Measurements from ENCODE around the gene ITGBL1.

The ITGBL1 gene

DNA sequence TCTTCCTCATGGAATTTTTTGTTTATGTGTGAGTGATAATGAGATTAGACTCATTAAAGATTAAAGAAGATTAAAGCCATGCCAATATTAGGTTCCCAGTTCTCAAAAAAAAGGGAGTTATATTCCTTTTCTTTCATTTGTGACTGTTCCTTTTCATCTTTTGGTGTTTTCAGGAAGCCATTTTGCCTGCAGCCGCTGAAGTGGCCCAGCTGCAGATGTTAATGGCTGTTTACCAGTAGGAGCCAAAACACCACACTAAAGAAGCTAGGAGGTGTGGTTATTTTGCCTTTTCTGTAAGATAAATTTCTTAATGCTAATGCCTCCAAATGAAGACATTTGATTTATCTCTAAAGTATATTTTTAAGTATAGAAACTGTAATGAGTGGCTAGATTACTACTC lies 36.3 kb downstream of the ITGBL1 start:
- no peak overlapping the region for H3K27ac ChIP-seq (ENCODE audit: low read depth, low read length)
- no peak overlapping the region for H3K9ac ChIP-seq (ENCODE audit: low read depth, low read length)
- H3K4me3 ChIP-seq (ENCODE audit: low read depth, low read length): no peak overlapping the region

DNA sequence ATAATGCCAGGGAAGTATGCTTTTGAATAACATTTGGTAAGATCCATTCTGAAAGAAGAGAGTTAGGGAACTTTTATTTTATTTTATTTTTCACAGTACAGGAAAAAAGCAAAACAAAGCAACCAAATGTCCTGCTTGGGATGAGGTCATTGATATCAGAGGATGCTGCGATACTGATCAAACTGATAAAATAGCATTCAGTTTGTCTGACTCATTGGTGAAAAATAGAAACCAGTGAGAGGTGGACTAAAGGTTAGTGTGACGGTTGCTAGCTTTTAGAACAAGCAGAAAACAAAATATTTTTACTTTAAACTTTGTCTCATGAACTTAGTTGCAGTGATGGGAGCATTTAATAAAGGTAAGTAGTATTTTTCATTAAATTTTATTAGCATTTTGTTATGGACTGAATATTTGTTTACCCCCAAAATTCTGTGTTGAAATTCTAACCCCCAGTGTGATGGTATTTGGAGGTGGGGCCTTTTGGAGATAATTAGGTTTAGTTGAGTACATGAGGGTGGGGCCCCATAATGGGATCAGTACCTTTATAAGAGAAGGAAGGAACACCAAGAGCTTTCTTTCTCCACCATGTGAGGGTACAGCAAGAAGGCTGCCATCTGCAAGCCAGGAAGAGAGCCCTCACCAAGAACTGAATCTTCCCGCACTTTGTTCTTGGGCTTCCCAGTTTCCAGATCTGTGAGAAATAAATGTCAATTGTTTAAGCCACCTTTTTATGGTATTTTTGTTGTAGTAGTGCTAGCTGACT lies 37.3 kb downstream of the ITGBL1 start:
- Histone ChIP-seq H3K36me3 (ENCODE audit: control insufficient read depth, insufficient read depth, low read length) (no peaks in the 10 kb centered on the region), H3K9me3 (ENCODE audit: control insufficient read depth, insufficient read depth, low read length) (no peaks in the 10 kb centered on the region), H3K4me1 (ENCODE audit: control insufficient read depth, insufficient read depth, low read length) (no peaks in the 10 kb centered on the region), H3K27me3 (ENCODE audit: control insufficient read depth, insufficient read depth, low read length) (no peaks in the 10 kb centered on the region), H3K4me3 (ENCODE audit: low read depth, low read length) (no peak overlapping the region), H3K27ac (ENCODE audit: low read depth, low read length) (no peak overlapping the region), H3K9ac (ENCODE audit: low read depth, low read length) (no peak overlapping the region)

More for the DNA sequence above, 36.3 kb downstream of the ITGBL1 start:
- no peaks in the 10 kb centered on the region for H3K27me3 ChIP-seq (ENCODE audit: control insufficient read depth, insufficient read depth, low read length)
- no peaks in the 10 kb centered on the region for H3K4me1 ChIP-seq (ENCODE audit: control insufficient read depth, insufficient read depth, low read length)
- no peaks in the 10 kb centered on the region for H3K9me3 ChIP-seq (ENCODE audit: control insufficient read depth, insufficient read depth, low read length)
- no peaks in the 10 kb centered on the region for H3K36me3 ChIP-seq (ENCODE audit: control insufficient read depth, insufficient read depth, low read length)

- no peak overlapping the region for H3K27ac ChIP-seq (ENCODE audit: low read depth, low read length)
Measured at GRCh38 chr13:101490406-101491015, 38.0 kb downstream of the ITGBL1 start.

GRCh38 chr13:101492251-101492910 lies 39.9 kb downstream of the ITGBL1 start:
- H3K27ac ChIP-seq (ENCODE audit: low read depth, low read length): no peak overlapping the region
- no peak overlapping the region for H3K9ac ChIP-seq (ENCODE audit: low read depth, low read length)
- no peaks in the 10 kb centered on the region for H3K9me3 ChIP-seq (ENCODE audit: control insufficient read depth, insufficient read depth, low read length)
- H3K4me1 ChIP-seq (ENCODE audit: control insufficient read depth, insufficient read depth, low read length): no peaks in the 10 kb centered on the region
- H3K4me3 ChIP-seq (ENCODE audit: low read depth, low read length): no peak overlapping the region
- no peaks in the 10 kb centered on the region for H3K36me3 ChIP-seq (ENCODE audit: control insufficient read depth, insufficient read depth, low read length)
- H3K27me3 ChIP-seq (ENCODE audit: control insufficient read depth, insufficient read depth, low read length): no peaks in the 10 kb centered on the region

More at GRCh38 chr13:101490406-101491015, 38.0 kb downstream of the ITGBL1 start:
- Histone ChIP-seq H3K36me3 (ENCODE audit: control insufficient read depth, insufficient read depth, low read length) (no peaks in the 10 kb centered on the region), H3K27me3 (ENCODE audit: control insufficient read depth, insufficient read depth, low read length) (no peaks in the 10 kb centered on the region), H3K9ac (ENCODE audit: low read depth, low read length) (no peak overlapping the region), H3K4me1 (ENCODE audit: control insufficient read depth, insufficient read depth, low read length) (no peaks in the 10 kb centered on the region), H3K9me3 (ENCODE audit: control insufficient read depth, insufficient read depth, low read length) (no peaks in the 10 kb centered on the region), H3K4me3 (ENCODE audit: low read depth, low read length) (no peak overlapping the region)

DNA sequence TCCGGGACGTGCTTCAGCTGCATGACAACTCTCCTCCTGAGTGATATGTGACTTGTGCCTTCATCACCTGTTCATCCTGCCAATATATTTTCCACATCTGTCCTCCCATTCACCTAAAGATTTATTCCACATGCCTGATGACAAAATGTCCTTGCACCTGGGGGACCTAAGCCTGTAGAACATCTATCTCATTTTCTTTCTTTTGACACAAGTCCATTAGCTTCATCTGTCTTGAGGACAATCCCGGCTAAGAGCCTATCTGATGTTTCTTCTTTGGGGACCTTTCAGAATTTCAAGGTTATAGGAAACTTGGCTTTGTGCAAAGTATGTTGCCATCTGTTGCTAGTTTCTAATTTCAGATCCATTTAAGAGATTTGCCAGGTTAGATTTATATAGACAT lies 41.1 kb downstream of the ITGBL1 start:
- no peak overlapping the region for H3K4me3 ChIP-seq (ENCODE audit: low read depth, low read length)
- no peaks in the 10 kb centered on the region for H3K9me3 ChIP-seq (ENCODE audit: control insufficient read depth, insufficient read depth, low read length)
- no peak overlapping the region for H3K27ac ChIP-seq (ENCODE audit: low read depth, low read length)
- no peaks in the 10 kb centered on the region for H3K4me1 ChIP-seq (ENCODE audit: control insufficient read depth, insufficient read depth, low read length)
- H3K9ac ChIP-seq (ENCODE audit: low read depth, low read length): no peak overlapping the region
- H3K27me3 ChIP-seq (ENCODE audit: control insufficient read depth, insufficient read depth, low read length): no peaks in the 10 kb centered on the region
- H3K36me3 ChIP-seq (ENCODE audit: control insufficient read depth, insufficient read depth, low read length): no peaks in the 10 kb centered on the region

DNA sequence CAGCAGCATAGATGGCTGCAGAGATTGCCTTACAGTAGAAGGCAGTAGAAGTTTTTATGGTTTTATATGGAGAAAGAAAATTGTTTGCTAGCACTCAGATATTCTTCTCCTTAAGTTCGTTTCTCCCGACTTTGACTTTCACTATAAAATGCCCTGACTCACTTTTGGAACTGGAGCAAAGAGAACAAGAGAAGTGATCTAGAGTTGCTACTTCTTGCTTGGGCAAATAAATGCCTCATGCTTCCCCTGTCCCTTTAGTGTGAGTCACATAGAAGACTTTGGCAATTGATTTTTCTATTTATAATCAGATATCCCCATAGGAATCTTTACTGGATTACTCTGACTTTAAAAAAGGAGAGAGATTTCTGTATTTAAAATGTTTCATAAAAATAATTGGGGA lies 46.9 kb downstream of the ITGBL1 start:
- Histone ChIP-seq H3K4me1 (ENCODE audit: control insufficient read depth, insufficient read depth, low read length) (no peaks in the 10 kb centered on the region), H3K4me3 (ENCODE audit: low read depth, low read length) (no peak overlapping the region), H3K27ac (ENCODE audit: low read depth, low read length) (no peak overlapping the region), H3K9ac (ENCODE audit: low read depth, low read length) (no peak overlapping the region), H3K9me3 (ENCODE audit: control insufficient read depth, insufficient read depth, low read length) (no peaks in the 10 kb centered on the region), H3K27me3 (ENCODE audit: control insufficient read depth, insufficient read depth, low read length) (no peaks in the 10 kb centered on the region), H3K36me3 (ENCODE audit: control insufficient read depth, insufficient read depth, low read length) (no peaks in the 10 kb centered on the region)

DNA sequence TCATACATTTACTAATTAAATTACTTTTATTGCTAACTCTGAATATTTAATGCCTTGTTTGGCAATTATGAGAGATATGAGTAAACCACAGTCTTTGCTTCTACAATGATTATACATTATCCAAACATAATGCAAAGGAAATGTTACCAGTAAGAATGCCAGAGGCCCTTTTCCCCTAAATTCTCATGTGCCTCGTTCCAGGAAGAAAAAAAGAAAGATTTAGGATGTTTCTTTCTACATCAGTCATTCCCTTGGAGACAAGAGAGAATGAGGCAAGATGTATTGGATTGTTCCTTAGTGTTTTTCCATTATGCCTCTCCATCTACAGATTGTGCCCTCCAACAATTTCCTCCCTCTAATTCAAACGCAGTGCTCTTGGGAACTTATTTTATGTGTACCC lies 50.1 kb downstream of the ITGBL1 start:
- H3K36me3 ChIP-seq (ENCODE audit: control insufficient read depth, insufficient read depth, low read length): no peaks in the 10 kb centered on the region
- H3K9me3 ChIP-seq (ENCODE audit: control insufficient read depth, insufficient read depth, low read length): no peaks in the 10 kb centered on the region
- no peak overlapping the region for H3K9ac ChIP-seq (ENCODE audit: low read depth, low read length)
- H3K27ac ChIP-seq (ENCODE audit: low read depth, low read length): no peak overlapping the region
- peaks cover 11% of the 10 kb centered on the region; the same call in 1 of the 2 replicates for H3K4me1 ChIP-seq (ENCODE audit: control insufficient read depth, insufficient read depth, low read length)
- H3K4me3 ChIP-seq (ENCODE audit: low read depth, low read length): no peak overlapping the region
- no peaks in the 10 kb centered on the region for H3K27me3 ChIP-seq (ENCODE audit: control insufficient read depth, insufficient read depth, low read length)

DNA sequence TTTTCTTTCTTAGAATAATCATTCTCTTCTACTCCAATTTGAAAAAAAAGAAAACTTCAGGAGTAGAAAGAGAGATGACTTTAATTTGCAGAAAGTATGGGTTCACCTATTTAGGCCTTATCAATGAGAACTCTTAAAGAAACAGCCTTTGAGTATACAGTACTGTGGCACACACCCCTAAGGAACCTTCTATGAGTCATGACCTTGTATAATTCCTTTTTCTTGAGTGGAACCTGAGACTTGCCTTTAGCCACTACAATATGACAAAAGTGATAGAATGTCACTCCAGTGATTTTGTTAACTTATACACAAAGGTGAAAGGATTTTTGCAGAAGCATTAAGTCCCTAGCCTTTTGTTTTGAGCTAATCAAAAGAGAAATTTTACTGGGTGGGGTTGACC lies 58.7 kb downstream of the ITGBL1 start:
- no peak overlapping the region for H3K9ac ChIP-seq (ENCODE audit: low read depth, low read length)
- H3K27ac ChIP-seq (ENCODE audit: low read depth, low read length): no peak overlapping the region
- H3K4me3 ChIP-seq (ENCODE audit: low read depth, low read length): no peak overlapping the region
- H3K27me3 ChIP-seq (ENCODE audit: control insufficient read depth, insufficient read depth, low read length): no peaks in the 10 kb centered on the region
- H3K36me3 ChIP-seq (ENCODE audit: control insufficient read depth, insufficient read depth, low read length): no peaks in the 10 kb centered on the region
- H3K9me3 ChIP-seq (ENCODE audit: control insufficient read depth, insufficient read depth, low read length): no peaks in the 10 kb centered on the region
- H3K4me1 ChIP-seq (ENCODE audit: control insufficient read depth, insufficient read depth, low read length): peaks cover 8% of the 10 kb centered on the region; the same call in 1 of the 2 replicates

- Histone ChIP-seq H3K36me3 (ENCODE audit: control insufficient read depth, insufficient read depth, low read length) (no peaks in the 10 kb centered on the region), H3K9ac (ENCODE audit: low read depth, low read length) (no peak overlapping the region), H3K4me1 (ENCODE audit: control insufficient read depth, insufficient read depth, low read length) (peaks cover 2% of the 10 kb centered on the region; the same call in 1 of the 2 replicates), H3K9me3 (ENCODE audit: control insufficient read depth, insufficient read depth, low read length) (no peaks in the 10 kb centered on the region), H3K27ac (ENCODE audit: low read depth, low read length) (no peak overlapping the region), H3K4me3 (ENCODE audit: low read depth, low read length) (no peak overlapping the region), H3K27me3 (ENCODE audit: control insufficient read depth, insufficient read depth, low read length) (no peaks in the 10 kb centered on the region)
Measured at GRCh38 chr13:101511766-101512165, 59.3 kb downstream of the ITGBL1 start.

GRCh38 chr13:101512650-101513049 lies 60.2 kb downstream of the ITGBL1 start:
- Histone ChIP-seq H3K4me3 (ENCODE audit: low read depth, low read length) (no peak overlapping the region), H3K9ac (ENCODE audit: low read depth, low read length) (no peak overlapping the region), H3K9me3 (ENCODE audit: control insufficient read depth, insufficient read depth, low read length) (no peaks in the 10 kb centered on the region), H3K4me1 (ENCODE audit: control insufficient read depth, insufficient read depth, low read length) (peaks cover 4% of the 10 kb centered on the region), H3K36me3 (ENCODE audit: control insufficient read depth, insufficient read depth, low read length) (no peaks in the 10 kb centered on the region), H3K27ac (ENCODE audit: low read depth, low read length) (no peak overlapping the region), H3K27me3 (ENCODE audit: control insufficient read depth, insufficient read depth, low read length) (no peaks in the 10 kb centered on the region)

DNA sequence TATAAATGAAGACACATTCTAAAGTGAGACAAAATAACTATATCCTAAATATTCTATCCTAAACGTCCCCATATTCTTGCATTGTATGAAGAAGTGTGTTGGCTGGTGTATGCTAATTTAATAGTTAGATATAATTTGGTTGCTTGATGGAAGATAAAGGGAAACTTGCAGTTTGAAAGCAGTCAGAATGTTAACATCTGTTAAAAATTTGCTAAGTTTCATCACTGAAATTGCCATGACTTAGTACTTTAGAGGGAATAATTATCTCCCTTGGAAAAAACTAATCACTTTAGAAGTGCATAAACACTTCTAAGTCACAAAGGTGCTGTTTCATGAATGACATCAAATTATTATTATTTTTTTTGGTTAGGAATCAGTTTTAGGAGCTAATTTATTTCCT lies 61.6 kb downstream of the ITGBL1 start:
- Histone ChIP-seq H3K36me3 (ENCODE audit: control insufficient read depth, insufficient read depth, low read length) (no peaks in the 10 kb centered on the region), H3K4me3 (ENCODE audit: low read depth, low read length) (no peak overlapping the region), H3K9ac (ENCODE audit: low read depth, low read length) (no peak overlapping the region), H3K9me3 (ENCODE audit: control insufficient read depth, insufficient read depth, low read length) (no peaks in the 10 kb centered on the region), H3K27ac (ENCODE audit: low read depth, low read length) (no peak overlapping the region), H3K4me1 (ENCODE audit: control insufficient read depth, insufficient read depth, low read length) (peaks cover 8% of the 10 kb centered on the region), H3K27me3 (ENCODE audit: control insufficient read depth, insufficient read depth, low read length) (no peaks in the 10 kb centered on the region)

All from HUES48 (cell line).